AG08395 (cell line): ENCODE data around the gene ANO9.

Source experiments
- DNase-seq: peaks from one replicate; pipeline ENCODE4 v3.0.0; 2012; ENCODE audit warnings: mixed read lengths, low spot score

The ANO9 gene

GRCh38 chr11:368414-369335 lies 73.1 kb downstream of the ANO9 start:
- DNase-seq = peak; percentile 39

- no peak for DNase-seq
Measured at GRCh38 chr11:367956-368413, 73.8 kb downstream of the ANO9 start.
